Measurements from ENCODE around the gene CFAP46.

Gene CFAP46

GRCh38 chr10:132862485-132863420, 79.6 kb downstream of the CFAP46 start:
- Histone ChIP-seq H3K9me3 (no peaks in the 10 kb centered on the region), H3K4me1 (no peaks in the 10 kb centered on the region), H3K27ac (no peak overlapping the region), H3K27me3 (peaks cover 0 to 63% of the 10 kb centered on the region in 2 donors), H3K4me3 (no peak overlapping the region), H3K36me3 (no peaks in the 10 kb centered on the region)
- intact Hi-C loops (cut with DNase I; ENCODE audit: low total_unique reads), result no loop called here
- peak in 1 of 2 donors; percentile 56 for DNase-seq
- no peak for TF ChIP-seq CTCF (IDR thresholded peaks at IDR 0.05)

GRCh38 chr10:132861884-132862461, 80.4 kb downstream of the CFAP46 start:
- no peak overlapping the region for H3K4me3 ChIP-seq

GRCh38 chr10:132861116-132861691, 81.2 kb downstream of the CFAP46 start:
- no peaks in the 10 kb centered on the region for H3K4me1 ChIP-seq
- no peak overlapping the region for H3K4me3 ChIP-seq
- no peaks in the 10 kb centered on the region for H3K36me3 ChIP-seq
- no peak overlapping the region for H3K27ac ChIP-seq
- peaks cover 0 to 12% (median 0%) of the 10 kb centered on the region in 3 donors for H3K9me3 ChIP-seq
- peaks cover 0 to 62% of the 10 kb centered on the region in 2 donors for H3K27me3 ChIP-seq
- peak in 1 of 2 donors; percentile 54 for DNase-seq
- TF ChIP-seq CTCF (IDR thresholded peaks at IDR 0.05), result no peak
- intact Hi-C loops (cut with DNase I; ENCODE audit: low total_unique reads), result no loop called here

More at GRCh38 chr10:132861884-132862461, 80.4 kb downstream of the CFAP46 start:
- no peak overlapping the region for H3K27ac ChIP-seq
- no peaks in the 10 kb centered on the region for H3K4me1 ChIP-seq
- H3K9me3 ChIP-seq, result peaks cover 0 to 6% (median 0%) of the 10 kb centered on the region in 3 donors
- intact Hi-C loops (cut with DNase I; ENCODE audit: low total_unique reads), result no loop called here
- peak in 1 of 2 donors; percentile 61 for DNase-seq
- no peaks in the 10 kb centered on the region for H3K36me3 ChIP-seq
- H3K27me3 ChIP-seq, result peaks cover 0 to 63% of the 10 kb centered on the region in 2 donors
- no peak for TF ChIP-seq CTCF (IDR thresholded peaks at IDR 0.05)

GRCh38 chr10:132860532-132860931, 81.8 kb downstream of the CFAP46 start:
- peaks cover 0 to 12% (median 0%) of the 10 kb centered on the region in 3 donors for H3K9me3 ChIP-seq
- no peak for TF ChIP-seq CTCF (IDR thresholded peaks at IDR 0.05)
- H3K4me1 ChIP-seq, result no peaks in the 10 kb centered on the region
- H3K27ac ChIP-seq, result no peak overlapping the region
- DNase-seq, result peak; percentile 14 to 56
- H3K4me3 ChIP-seq, result no peak overlapping the region
- peaks cover 0 to 56% of the 10 kb centered on the region in 2 donors for H3K27me3 ChIP-seq
- H3K36me3 ChIP-seq, result no peaks in the 10 kb centered on the region
- intact Hi-C loops (cut with DNase I; ENCODE audit: low total_unique reads), result no loop called here

GRCh38 chr10:132859084-132859855, 83.1 kb downstream of the CFAP46 start:
- Histone ChIP-seq H3K27me3 (peaks cover 0 to 49% of the 10 kb centered on the region in 2 donors), H3K27ac (no peak overlapping the region), H3K36me3 (no peaks in the 10 kb centered on the region), H3K9me3 (peaks cover 0 to 12% (median 0%) of the 10 kb centered on the region in 3 donors), H3K4me1 (no peaks in the 10 kb centered on the region), H3K4me3 (no peak overlapping the region)
- DNase-seq, result peak in 1 of 2 donors; percentile 3
- TF ChIP-seq CTCF (IDR thresholded peaks at IDR 0.05), result no peak
- intact Hi-C loops (cut with DNase I; ENCODE audit: low total_unique reads), result no loop called here

All from tibial artery (tissue), 4 donors.